Activated B cell treated with CpG ODN at 0.5 μM for 24 hours (primary cell): ENCODE measurements around the gene OBI1. TPM values are rescaled to one million over a fixed set of nuclear protein-coding genes. Genes with fewer than 3 reads are reported as not detected.

Experiments used
- ATAC-seq: fragments of 200-7000 bp; cut with Tn5 transposase; one replicate; pipeline ENCODE4 v1.10.0; 2021; ENCODE audit warnings: low read depth, mild to moderate bottlenecking, moderate library complexity
- CTCF ChIA-PET: fragments of 350-600 bp; sonication (Branson Sonifier 250); formaldehyde crosslinking; loops from one replicate; lab custom pipeline; 2021; ENCODE audit warnings: antibody characterized with exemption; lab: Charles Lee
- POLR2A ChIA-PET: fragments of 350-600 bp; sonication (Branson Sonifier 250); formaldehyde crosslinking; loops from one replicate; lab custom pipeline; 2021; ENCODE audit warnings: antibody characterized with exemption; lab: Charles Lee
- DNase-seq: peaks from one replicate; pipeline ENCODE4 v3.0.0; 2022
- H3K27ac Mint-ChIP-seq: one replicate; pipeline ENCODE4 v1.8.0; 2020; ENCODE audit warnings: mixed read lengths
- H3K27me3 Mint-ChIP-seq: one replicate; pipeline ENCODE4 v1.8.0; 2021; ENCODE audit warnings: mixed read lengths
- H3K36me3 Mint-ChIP-seq: one replicate; pipeline ENCODE4 v1.8.0; 2021; ENCODE audit warnings: low read depth, mixed read lengths
- H3K4me1 Mint-ChIP-seq: one replicate; pipeline ENCODE4 v1.8.0; 2021; ENCODE audit warnings: mixed read lengths
- H3K4me3 Mint-ChIP-seq: one replicate; pipeline ENCODE4 v1.8.0; 2020; ENCODE audit warnings: mild to moderate bottlenecking, mixed read lengths
- H3K9me3 Mint-ChIP-seq: one replicate; pipeline ENCODE4 v1.8.0; 2020; ENCODE audit warnings: mixed read lengths
- CTCF ChIP-seq: fragments of 200-600 bp; IDR thresholded peaks from one replicate; pipeline ENCODE4 v1.8.0; 2022; ENCODE audit warnings: antibody characterized with exemption, mild to moderate bottlenecking
- intact Hi-C: fragments of 100-400 bp; cut with micrococcal nuclease; formaldehyde crosslinking; loops from one replicate; pipeline ENCODE4 v1.15.1; 2024
- total RNA-seq: library from RNA; stranded (reverse); gene quantifications from 2 replicates; pipeline ENCODE4 v1.2.3, GENCODE V29; 2022

OBI1 gene
- total RNA-seq, 1 donor from 2014 or later = 19.1 TPM

DNA sequence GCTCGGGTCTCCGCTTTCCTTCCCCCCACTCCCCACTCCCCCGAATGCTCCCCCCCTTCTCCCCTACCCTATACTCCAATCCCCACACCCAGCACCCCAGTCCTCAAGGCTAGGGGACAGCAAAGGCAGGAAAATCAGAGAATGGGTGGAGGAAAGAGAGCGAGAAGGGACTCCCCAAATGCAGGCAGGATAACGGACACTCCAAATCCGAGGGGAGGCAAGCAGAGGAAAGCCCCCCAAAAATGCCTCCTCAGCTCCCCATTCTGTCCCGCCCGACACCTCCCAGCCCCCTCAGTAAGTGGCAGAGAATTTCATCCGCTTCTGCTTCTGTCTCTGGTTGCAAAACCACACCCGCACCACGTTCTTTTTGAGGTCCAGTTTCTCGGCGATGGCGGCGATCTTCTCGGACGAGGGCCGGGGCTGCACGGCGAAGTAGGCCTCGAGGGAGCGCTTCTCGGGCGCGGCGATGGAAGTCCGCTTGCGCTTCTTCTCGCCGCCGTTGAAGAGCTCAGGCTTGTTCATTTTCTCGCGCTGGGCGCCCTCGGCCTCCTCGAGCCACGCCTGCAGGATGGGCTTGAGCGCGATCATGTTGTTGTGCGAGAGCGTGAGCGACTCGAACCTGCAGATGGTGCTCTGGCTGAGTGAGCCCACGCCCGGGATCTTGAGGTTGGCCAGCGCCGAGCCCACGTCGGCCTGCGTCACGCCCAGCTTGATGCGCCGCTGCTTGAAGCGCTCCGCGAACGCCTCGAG, 57.7 kb downstream of the OBI1 start:
- ATAC-seq (no peak), DNase-seq (no peak)
- H3K36me3 Mint-ChIP-seq = no peaks in the 10 kb centered on the region
- TF ChIP-seq CTCF = no peak
- ChIA-PET POLR2A (no interaction called here), CTCF (no interaction called here)
- H3K27me3 Mint-ChIP-seq = peaks cover 65% of the 10 kb centered on the region
- H3K27ac Mint-ChIP-seq = peak overlapping the region; percentile 24
- peaks cover 43% of the 10 kb centered on the region for H3K4me1 Mint-ChIP-seq
- H3K9me3 Mint-ChIP-seq = peaks cover 3% of the 10 kb centered on the region
- peak overlapping the region; percentile 56 for H3K4me3 Mint-ChIP-seq
- intact Hi-C loops = loop anchor here (5.0 to 10.0 kb wide), 3 partner anchors 646 to 1716 kb away; partner anchors contain the start of genes KCTD12 and NDFIP2

GRCh38 chr13:78600280-78600883, 58.6 kb downstream of the OBI1 start:
- Mint-ChIP-seq H3K4me3 (peak overlapping the region; percentile 20), H3K27ac (no peak overlapping the region), H3K9me3 (peaks cover 3% of the 10 kb centered on the region), H3K4me1 (peaks cover 38% of the 10 kb centered on the region), H3K27me3 (peaks cover 57% of the 10 kb centered on the region), H3K36me3 (no peaks in the 10 kb centered on the region)
- TF ChIP-seq CTCF = no peak
- intact Hi-C loops = loop anchor here (5.0 to 10.0 kb wide), 3 partner anchors 647 to 1716 kb away; partner anchors contain the start of genes KCTD12 and NDFIP2
- ChIA-PET CTCF (no interaction called here), POLR2A (no interaction called here)
- no peak for ATAC-seq
- no peak for DNase-seq

DNA sequence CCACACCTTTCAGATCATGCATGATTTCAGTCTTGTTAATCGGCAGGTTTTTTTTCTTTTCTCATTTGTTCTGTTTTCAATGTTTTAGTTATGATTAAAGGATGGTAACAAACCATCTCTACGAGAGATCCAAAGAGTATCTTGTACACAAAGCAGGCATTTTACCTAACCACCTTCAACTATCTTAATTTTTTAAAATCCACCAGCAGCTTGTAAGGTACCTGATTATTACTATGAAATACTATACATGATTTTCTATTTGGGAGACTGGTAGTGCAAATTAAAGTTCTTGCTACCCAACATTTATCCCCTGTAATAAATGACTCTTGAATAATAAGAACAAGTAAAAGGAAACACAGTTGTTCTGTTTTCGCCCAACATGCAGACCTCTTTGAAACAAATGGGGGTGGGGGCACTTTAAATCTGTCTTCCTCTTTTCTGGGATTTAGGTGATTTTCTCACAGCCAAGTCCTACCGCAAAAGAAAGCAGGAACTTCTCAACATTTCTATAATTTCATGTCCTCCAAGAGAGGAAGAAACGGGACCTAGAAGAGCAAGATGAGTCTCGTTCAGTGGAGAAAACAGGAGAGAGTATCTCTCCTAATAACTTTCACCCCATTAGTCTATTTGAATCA, 59.2 kb downstream of the OBI1 start:
- intact Hi-C loops = loop anchor here (5.0 to 10.0 kb wide), 4 partner anchors 462 to 1715 kb away; partner anchors contain the start of genes KCTD12 and NDFIP2
- no peak overlapping the region for H3K4me3 Mint-ChIP-seq
- H3K27me3 Mint-ChIP-seq = peaks cover 56% of the 10 kb centered on the region
- CTCF ChIA-PET = no interaction called here
- H3K4me1 Mint-ChIP-seq = peaks cover 38% of the 10 kb centered on the region
- H3K9me3 Mint-ChIP-seq = peaks cover 3% of the 10 kb centered on the region
- TF ChIP-seq CTCF = no peak
- H3K36me3 Mint-ChIP-seq = no peaks in the 10 kb centered on the region
- ATAC-seq (no peak), DNase-seq (no peak)
- POLR2A ChIA-PET = no interaction called here
- H3K27ac Mint-ChIP-seq = no peak overlapping the region

- Mint-ChIP-seq H3K27ac (no peak overlapping the region), H3K4me3 (no peak overlapping the region), H3K9me3 (peaks cover 3% of the 10 kb centered on the region), H3K4me1 (peaks cover 37% of the 10 kb centered on the region), H3K36me3 (no peaks in the 10 kb centered on the region), H3K27me3 (peaks cover 59% of the 10 kb centered on the region)
- intact Hi-C loops = loop anchor here (5.0 kb wide), 1 partner anchor 462 kb away; no protein-coding TSS in a partner anchor
- no peak for TF ChIP-seq CTCF
- DNase-seq (no peak), ATAC-seq (no peak)
- ChIA-PET POLR2A (interaction anchor here (0.6 kb wide), 1 partner anchor 1270 kb away, joined by 3 read pairs; no protein-coding TSS in a partner anchor), CTCF (no interaction called here)
These were observed 59.9 kb downstream of the OBI1 start for GRCh38 chr13:78598966-78599644.
